HepG2 (cell line): Measurements from ENCODE around the gene HES6. TPM values are rescaled to one million over a fixed set of nuclear protein-coding genes. Genes with fewer than 3 reads are reported as not detected.

Experiments used
- CREB1 ChIP-seq, 2 experiments: fragments of 450-650 bp in 1 of 2; IDR thresholded peaks; 2 replicates each; pipeline ENCODE4 v1.6.1; 2016 to 2017; ENCODE audit warnings: control low read depth in 1 of 2, mild to moderate bottlenecking in 1 of 2, missing compliant biosample characterization in 1 of 2, missing genetic modification characterization in 1 of 2
- ELF3 ChIP-seq: IDR thresholded peaks from 2 replicates; pipeline ENCODE4 v1.6.1; 2016; ENCODE audit warnings: missing genetic modification reagents, missing compliant biosample characterization
- GRHL1 ChIP-seq: sonication (generic); formaldehyde crosslinking; conservative IDR thresholded peaks from 2 replicates; pipeline ENCODE4 v1.8.0; 2022; ENCODE audit warnings: missing genetic modification reagents
- KAT8 ChIP-seq: IDR thresholded peaks from 2 replicates; pipeline ENCODE4 v1.6.1; 2016; ENCODE audit warnings: missing genetic modification reagents, missing compliant biosample characterization
- SETDB1 ChIP-seq: sonication (generic); formaldehyde crosslinking; IDR thresholded peaks from 2 replicates; pipeline ENCODE4 v1.5.1; 2020; ENCODE audit warnings: missing genetic modification reagents, mild to moderate bottlenecking, borderline replicate concordance
- SIN3B ChIP-seq: fragments of 150-350 bp; IDR thresholded peaks from 2 replicates; pipeline ENCODE4 v1.6.1; 2014; ENCODE audit warnings: low read length
- SMAD3 ChIP-seq: sonication (generic); formaldehyde crosslinking; IDR thresholded peaks from 2 replicates; pipeline ENCODE4 v1.4.0; 2020; ENCODE audit warnings: missing genetic modification reagents
- TBL1XR1 ChIP-seq: fragments of 150-350 bp; IDR thresholded peaks from 2 replicates; pipeline ENCODE4 v1.6.1; 2014; ENCODE audit warnings: borderline replicate concordance, low read length; ENCODE audit not compliant: partially characterized antibody
- ZFP91 ChIP-seq: sonication (generic); formaldehyde crosslinking; IDR thresholded peaks from 2 replicates; pipeline ENCODE4 v1.9.0; 2022; ENCODE audit warnings: missing genetic modification reagents, mild to moderate bottlenecking, borderline replicate concordance
- ZNF10 ChIP-seq: sonication (generic); formaldehyde crosslinking; IDR thresholded peaks from 2 replicates; pipeline ENCODE4 v1.4.0; 2020; ENCODE audit warnings: mild to moderate bottlenecking, low read depth, missing genetic modification reagents, borderline replicate concordance
- ZNF362 ChIP-seq: sonication (generic); formaldehyde crosslinking; IDR thresholded peaks from 2 replicates; pipeline ENCODE4 v1.4.0; 2020; ENCODE audit warnings: missing genetic modification reagents, mild to moderate bottlenecking, borderline replicate concordance
- ZNF432 ChIP-seq: sonication (generic); formaldehyde crosslinking; IDR thresholded peaks from 2 replicates; pipeline ENCODE4 v1.5.0; 2020; ENCODE audit warnings: missing genetic modification reagents, mild to moderate bottlenecking, borderline replicate concordance
- ZUFSP ChIP-seq: sonication (generic); formaldehyde crosslinking; IDR thresholded peaks from 2 replicates; pipeline ENCODE4 v1.9.0; 2021; ENCODE audit warnings: missing genetic modification reagents, mild to moderate bottlenecking, borderline replicate concordance
- polyA plus RNA-seq, 8 experiments: library from polyadenylated mRNA; depleted of rRNA in 3 of 8; stranded (reverse) in 7 of 8; unstranded in 1 of 8; fragments of >200 nt; fragmentation: Illumina TruSeq in 4 of 8; extraction: Trizol in 4 of 8; gene quantifications; 2 replicates each; pipeline versions ENCODE4 v1.2.1 to v1.2.3, GENCODE V29; 2011 to 2016; ENCODE audit warnings: low read depth in 4 of 8, missing spikeins in 1 of 8, mixed read lengths in 1 of 8; ENCODE audit not compliant: insufficient read depth in 1 of 8
- total RNA-seq, 5 experiments: library from RNA; depleted of rRNA; stranded (reverse); fragments of >200 nt; fragmentation: Illumina TruSeq; extraction: Trizol; gene quantifications; 2 replicates each; pipeline ENCODE4 v1.2.3, GENCODE V29; 2016; ENCODE audit warnings: low read depth in 1 of 5
- TF ChIP-seq, protein P1 (sequence below): sonication (generic); formaldehyde crosslinking; IDR thresholded peaks from 2 replicates; pipeline ENCODE4 v1.5.0; 2020; ENCODE audit warnings: mild to moderate bottlenecking, missing genetic modification reagents, moderate library complexity
- TF ChIP-seq, protein P2 (sequence below): sonication (generic); formaldehyde crosslinking; IDR thresholded peaks from 2 replicates; pipeline ENCODE4 v1.8.0; 2022; ENCODE audit warnings: missing genetic modification reagents, mild to moderate bottlenecking, inconsistent platforms, borderline replicate concordance

HES6 gene
- total and polyA plus RNA-seq, 2 of the 13 experiments (the other 11 are each of a cell fraction or from before 2014, with no cell fraction given): 19.5 to 82.8 TPM

DNA sequence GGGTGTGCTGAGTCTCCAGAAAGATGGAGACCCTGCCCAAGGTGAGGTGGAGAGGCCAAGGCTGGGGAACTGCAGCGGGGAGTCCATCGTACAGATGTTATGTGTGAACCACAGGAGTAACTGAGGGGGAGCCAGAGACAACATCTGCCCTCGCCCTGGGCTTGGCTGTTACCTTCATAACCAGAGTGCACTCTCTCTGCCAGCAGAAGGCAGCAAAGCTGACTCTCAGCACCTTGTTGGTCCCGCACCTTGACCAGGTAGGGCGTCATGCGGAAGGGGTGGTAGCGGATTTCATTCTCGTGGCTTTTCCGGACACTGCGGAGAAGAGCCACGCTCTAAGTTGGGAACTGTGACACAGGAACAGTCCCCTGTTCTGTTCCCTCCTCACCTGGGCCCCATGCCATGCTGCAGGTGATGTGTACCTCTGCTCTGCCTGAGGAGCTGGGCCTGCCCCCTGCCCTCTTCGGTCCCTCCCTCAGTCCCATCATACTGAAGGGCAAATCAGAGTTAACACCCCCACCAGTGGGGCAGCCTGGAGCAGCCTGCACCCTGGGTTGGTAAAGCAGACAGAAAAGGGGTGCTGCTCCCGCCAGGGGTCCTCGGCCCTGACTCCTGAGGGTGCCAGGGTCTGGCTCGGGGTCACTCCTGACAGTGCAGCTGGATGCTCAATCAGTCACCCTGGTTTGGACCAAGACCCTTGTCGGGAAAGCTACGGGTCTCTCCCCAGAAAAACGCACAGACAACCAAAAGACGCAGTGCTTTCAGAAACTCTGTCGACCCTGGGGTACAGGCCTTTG lies 28.2 kb upstream of the HES6 start (continued):
- TF ChIP-seq, protein P1, sequence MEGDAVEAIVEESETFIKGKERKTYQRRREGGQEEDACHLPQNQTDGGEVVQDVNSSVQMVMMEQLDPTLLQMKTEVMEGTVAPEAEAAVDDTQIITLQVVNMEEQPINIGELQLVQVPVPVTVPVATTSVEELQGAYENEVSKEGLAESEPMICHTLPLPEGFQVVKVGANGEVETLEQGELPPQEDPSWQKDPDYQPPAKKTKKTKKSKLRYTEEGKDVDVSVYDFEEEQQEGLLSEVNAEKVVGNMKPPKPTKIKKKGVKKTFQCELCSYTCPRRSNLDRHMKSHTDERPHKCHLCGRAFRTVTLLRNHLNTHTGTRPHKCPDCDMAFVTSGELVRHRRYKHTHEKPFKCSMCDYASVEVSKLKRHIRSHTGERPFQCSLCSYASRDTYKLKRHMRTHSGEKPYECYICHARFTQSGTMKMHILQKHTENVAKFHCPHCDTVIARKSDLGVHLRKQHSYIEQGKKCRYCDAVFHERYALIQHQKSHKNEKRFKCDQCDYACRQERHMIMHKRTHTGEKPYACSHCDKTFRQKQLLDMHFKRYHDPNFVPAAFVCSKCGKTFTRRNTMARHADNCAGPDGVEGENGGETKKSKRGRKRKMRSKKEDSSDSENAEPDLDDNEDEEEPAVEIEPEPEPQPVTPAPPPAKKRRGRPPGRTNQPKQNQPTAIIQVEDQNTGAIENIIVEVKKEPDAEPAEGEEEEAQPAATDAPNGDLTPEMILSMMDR (CRISPR knock-in tag): peak; percentile 30
- TF ChIP-seq SIN3B (no peak), GRHL1 (CRISPR knock-in tag) (no peak), KAT8 (CRISPR knock-in tag) (no peak), CREB1 (IDR thresholded peaks at IDR 0.05) (no peak), CREB1 (CRISPR knock-in tag; IDR thresholded peaks at IDR 0.05) (no peak), ZNF10 (CRISPR knock-in tag) (no peak), ZNF432 (CRISPR knock-in tag) (no peak), ELF3 (CRISPR knock-in tag) (no peak), SMAD3 (CRISPR knock-in tag) (no peak), ZNF362 (CRISPR knock-in tag) (no peak), TBL1XR1 (no peak), SETDB1 (CRISPR knock-in tag) (no peak), ZFP91 (CRISPR knock-in tag) (peak; percentile 19; the same call in 1 of the 2 replicates), ZUFSP (no peak)
- TF ChIP-seq, protein P2, sequence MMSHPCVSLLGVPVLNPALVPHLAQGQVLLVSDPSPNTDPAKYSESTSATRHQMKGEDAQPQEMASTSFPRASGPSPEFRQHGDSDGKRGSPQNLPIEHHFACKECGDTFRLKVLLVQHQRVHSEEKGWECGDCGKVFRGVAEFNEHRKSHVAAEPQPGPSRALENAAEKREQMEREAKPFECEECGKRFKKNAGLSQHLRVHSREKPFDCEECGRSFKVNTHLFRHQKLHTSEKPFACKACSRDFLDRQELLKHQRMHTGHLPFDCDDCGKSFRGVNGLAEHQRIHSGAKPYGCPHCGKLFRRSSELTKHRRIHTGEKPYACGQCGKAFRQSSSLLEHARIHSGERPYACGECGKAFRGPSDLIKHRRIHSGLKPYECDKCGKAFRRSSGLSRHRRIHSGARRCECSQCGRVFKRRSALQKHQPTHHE (CRISPR knock-in tag): no peak
- TF ChIP-seq, all 625 proteins: peak for 4
